Left renal pelvis (tissue), 4 donors: Measurements from ENCODE around the gene BTBD9. TPM values are rescaled to one million over a fixed set of nuclear protein-coding genes. Genes with fewer than 3 reads are reported as not detected.

ENCODE experiments used
- DNase-seq, 4 donors: peaks; one replicate each; pipeline ENCODE4 v3.0.0-alpha.2; 2013; ENCODE audit warnings: low read depth in 4 of 4, low spot score in 3 of 4
- polyA plus RNA-seq, 4 donors: library from polyadenylated mRNA; unstranded; fragments of 120-200 nt; gene quantifications; one replicate each; pipeline ENCODE4 v1.2.1, GENCODE V29; 2013; ENCODE audit not compliant: insufficient read length in 4 of 4

The BTBD9 gene
- polyA plus RNA-seq, 4 donors: 12.0 to 15.9 (median 12.5) TPM

DNA sequence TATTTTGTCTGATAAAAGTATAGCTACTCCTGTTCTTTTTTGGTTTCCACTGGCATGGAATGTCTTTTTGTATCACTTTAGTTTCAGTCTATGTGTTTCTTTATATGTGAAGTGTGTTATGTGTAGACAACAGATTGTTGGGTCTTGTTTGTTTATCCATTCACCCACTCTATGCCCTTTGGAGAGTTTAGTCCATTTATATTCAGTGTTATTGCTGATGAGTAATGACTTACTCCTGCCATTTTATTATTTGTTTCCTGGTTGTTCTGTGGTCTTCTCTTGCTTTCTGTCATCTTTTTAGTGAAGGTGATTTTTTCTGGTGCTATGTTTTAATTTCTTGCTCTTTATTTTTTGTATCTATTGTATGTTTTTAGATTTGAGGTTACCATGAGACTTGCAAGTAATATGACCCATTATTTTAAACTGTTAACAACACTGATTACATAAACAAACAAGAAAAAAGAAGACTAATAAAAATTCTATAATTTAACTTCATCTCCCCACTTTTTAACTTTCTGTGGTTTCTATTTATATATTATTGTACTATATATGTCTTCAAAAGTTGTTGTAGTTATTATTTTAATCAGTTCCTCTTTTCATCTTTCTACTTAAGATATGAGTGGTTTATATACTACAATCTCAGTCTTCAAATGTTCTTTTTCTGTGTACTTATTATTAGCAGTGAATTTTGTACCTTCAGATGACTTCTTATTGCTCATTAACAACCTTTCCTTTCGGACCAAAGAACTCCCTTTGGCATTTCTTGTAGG lies 323.4 kb downstream of the BTBD9 start:
- DNase-seq: no peak

- DNase-seq: no peak
These were observed 328.5 kb downstream of the BTBD9 start for GRCh38 chr6:38311201-38311600.

GRCh38 chr6:38310061-38310460 lies 329.7 kb downstream of the BTBD9 start:
- no peak for DNase-seq

DNA sequence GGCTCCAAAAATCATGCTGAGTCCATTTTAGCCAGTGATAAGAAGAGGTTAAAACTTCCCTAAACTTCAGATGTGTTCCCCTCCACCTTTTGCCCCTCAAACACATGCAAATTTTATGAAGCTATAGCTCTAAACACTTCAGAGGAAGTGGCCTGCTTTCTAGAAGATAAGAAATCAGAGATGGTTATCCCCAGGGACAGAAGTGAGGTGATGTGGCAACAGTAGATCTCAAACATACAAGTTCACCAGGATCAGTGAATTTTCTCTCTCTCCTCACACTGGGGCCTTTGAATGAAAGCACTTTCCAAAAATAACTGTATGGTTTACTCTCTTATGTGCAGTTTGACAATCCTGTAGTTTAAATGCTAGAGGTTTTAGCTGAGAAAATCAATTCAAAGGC lies 332.0 kb downstream of the BTBD9 start:
- no peak for DNase-seq

DNA sequence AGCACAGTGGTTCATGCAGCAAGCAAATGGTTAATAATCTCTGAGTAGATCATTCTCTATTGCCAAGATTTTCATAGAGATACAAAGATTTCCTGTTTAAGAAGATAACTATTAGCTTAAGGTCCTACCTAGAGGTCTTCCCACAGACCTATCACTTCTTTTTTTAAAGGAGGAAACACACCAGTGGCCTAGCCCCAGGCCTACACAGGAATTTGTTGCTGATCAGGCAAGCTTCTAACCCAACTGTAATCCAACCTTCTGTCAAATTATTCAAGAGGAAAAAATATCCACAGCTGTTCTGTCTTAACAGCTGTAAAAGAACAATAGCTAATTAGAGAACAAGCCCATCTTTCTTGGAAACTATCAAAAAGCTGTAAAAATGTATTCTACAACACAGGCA lies 332.8 kb downstream of the BTBD9 start:
- DNase-seq: no peak

DNA sequence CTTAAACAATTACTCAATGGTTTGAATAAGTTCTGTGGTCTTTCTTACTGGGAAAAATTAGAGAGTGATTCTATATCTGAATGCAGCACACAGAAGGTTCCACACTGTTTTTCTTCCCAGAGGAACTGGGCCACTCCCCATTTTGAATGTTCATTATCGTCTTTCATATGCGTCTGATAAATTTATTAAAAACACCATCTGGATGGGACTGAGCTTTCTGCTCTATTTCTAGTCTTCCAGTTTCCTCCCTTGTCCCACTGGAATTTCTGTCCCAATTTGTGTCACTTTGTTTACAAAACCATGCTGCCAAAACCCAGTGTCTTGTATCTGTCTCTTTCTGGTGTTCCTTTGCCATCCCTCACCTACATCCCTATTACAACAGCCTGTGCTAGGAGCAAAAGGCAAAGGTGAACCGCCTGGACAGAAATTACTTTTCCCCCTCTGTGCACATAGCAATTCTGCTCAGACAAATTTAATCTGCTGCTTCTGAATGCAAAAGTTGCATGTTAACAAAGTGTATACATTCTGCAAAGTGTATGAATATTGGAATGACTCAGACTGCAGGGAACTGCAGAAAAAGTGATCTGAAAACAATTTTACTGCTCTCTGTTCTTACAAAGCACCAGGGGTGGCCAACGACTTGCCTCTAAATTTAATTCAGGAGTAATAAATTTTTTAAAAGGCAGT lies 333.6 kb downstream of the BTBD9 start:
- no peak for DNase-seq

GRCh38 chr6:38302838-38303237 lies 336.9 kb downstream of the BTBD9 start:
- DNase-seq: no peak

- DNase-seq: no peak
These were observed 337.6 kb downstream of the BTBD9 start for GRCh38 chr6:38302081-38302480.

- no peak for DNase-seq
These were observed 349.5 kb downstream of the BTBD9 start for GRCh38 chr6:38290133-38290799.

DNA sequence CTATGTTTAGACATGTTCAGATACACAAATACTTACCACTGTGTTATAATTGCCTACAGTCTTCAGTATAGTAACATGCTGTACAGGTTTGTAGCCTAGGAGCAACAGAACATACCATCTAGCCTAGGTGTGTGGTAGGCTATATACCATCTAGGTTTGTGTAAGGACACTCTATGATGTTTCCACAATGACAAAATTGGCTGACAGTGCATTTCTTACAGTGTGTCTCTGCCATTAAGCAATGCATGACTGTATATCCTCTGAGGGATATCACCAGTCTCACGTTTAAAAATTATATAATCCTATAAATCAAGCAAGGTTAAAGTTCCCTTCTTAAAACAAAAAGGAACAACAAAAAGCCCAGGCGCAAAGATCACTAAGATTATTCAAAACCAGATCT lies 352.2 kb downstream of the BTBD9 start:
- no peak for DNase-seq

- no peak for DNase-seq
These were observed 354.8 kb downstream of the BTBD9 start for GRCh38 chr6:38284802-38285394.

GRCh38 chr6:38283734-38284362 lies 355.9 kb downstream of the BTBD9 start:
- DNase-seq: no peak

DNA sequence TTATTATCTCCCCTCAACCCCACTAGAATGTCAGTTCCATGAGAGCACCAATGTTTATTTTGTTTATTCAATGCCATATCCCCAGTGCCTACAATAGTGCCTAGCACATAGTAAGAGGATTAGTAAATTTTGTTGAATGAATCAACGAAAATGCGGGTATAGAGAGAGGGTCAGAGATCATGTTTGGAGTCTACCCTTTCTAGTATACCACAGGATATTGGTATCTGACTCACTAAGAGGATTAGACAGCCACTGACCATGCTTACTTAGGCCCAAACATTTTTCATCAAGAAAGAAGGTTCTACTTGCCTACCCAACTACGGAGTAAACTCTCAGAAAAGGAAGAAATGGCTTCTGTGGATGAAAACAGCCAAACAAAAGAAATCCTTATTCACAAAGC lies 356.8 kb downstream of the BTBD9 start:
- DNase-seq: no peak

DNA sequence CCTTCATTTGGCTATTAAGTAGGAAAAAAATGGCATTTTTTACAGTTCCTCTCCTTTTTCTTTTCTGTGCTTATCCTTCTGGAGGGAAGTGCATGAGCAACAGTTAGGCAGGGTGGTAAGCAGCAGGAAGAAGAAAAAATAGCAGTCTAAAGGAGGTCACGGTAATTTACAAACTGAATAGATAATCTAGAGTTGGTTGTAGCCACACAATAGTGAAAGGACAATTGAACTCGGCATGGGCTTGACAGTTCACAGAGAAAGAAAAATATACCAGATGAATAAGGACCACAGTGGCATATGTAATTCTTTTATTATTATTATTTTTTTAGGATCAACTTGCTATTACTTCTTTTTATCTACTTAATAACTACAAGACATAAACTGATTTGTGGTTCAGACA lies 358.6 kb downstream of the BTBD9 start:
- no peak for DNase-seq

- DNase-seq: no peak
These were observed 359.7 kb downstream of the BTBD9 start for GRCh38 chr6:38279963-38280588.

DNA sequence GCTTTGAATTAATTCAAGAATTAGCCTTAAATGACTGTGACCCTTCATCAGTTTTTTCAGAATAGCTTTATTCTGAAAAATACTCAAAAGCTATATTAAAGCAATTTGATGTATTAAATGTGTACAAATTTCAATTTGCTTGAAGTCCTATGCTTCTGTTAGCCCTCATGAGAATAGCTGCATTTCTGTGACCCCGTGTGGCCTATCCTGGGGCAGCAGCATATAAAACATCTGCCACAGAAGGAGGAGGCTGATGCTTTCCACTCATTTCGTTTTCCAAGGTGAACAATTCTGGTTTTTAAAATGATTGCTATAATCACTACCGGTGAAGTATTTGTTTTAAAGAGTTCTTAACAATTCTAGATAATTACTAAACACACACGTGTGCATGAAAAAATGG lies 360.3 kb downstream of the BTBD9 start:
- no peak for DNase-seq

DNA sequence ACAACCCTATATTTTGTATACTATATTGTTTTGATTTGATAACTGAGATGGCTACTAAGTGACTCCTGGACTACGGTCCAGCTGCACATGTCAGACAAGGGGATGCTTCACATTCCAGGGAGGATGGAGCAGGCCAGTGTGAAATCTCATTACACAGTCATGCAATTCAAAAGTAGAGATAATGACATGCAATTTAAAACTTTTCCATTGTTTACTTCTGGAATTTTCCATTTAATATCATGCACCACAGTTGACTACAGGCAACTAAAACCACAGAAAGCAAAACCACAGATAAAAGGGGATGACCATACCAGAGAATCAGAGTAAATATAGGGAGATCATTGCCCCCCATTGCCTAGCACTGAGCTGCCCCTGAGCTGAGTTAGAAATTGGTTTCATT lies 366.4 kb downstream of the BTBD9 start:
- no peak for DNase-seq

DNA sequence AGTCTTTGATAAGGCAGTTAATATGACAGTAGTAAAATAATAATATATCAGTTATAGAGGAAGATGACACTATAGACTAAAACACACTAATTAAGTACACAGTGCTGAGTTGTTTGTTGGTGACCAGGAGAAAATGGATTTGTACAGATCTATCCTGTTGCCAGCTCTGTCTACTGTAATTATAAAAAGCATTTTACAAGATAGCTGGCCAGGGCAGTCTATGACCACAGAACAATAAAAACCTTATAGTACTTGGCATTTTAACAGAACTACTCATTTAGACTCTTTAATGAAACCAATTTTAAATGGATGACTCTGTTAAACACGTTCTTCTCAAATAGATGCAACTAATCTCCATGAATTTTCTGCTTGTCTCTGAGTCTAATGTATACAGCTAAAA lies 367.5 kb downstream of the BTBD9 start:
- DNase-seq: no peak

DNA sequence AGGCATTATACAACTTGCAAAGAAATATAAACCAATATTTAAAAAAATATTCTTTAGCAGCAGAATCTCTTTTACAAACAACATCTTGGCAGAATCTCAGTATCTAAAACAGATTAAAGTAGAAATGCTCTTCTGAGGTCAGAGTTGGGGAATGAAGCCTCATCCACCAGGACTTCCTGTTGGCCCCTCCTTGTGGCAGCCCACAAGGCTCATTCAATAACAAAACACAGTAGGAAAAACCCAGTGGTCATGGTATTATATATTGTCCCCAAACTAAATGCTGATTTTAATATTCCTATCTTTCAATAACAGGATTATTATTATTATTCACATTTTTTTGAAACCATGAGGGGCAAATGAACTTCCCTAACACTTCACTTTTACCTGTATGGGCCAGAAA lies 368.6 kb downstream of the BTBD9 start:
- DNase-seq: no peak

DNA sequence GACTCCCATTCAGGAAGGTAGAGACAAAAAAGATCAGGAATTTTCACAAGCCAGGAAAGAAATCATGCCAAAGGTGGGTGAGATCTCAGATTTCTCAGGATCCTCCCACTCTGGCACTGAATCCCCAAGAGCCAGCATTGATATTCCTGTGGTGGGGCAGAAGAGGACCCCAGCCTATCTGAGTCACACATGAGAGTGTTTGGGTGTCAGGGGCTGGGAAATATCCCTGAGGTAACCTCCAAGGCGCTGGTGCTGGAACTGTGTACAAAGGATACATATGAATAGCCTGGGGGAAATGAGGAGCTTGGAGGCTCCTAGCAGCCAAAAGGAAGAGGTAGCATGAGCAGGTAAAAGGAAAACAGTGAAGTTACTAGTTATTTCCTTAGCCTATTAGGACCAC lies 369.4 kb downstream of the BTBD9 start:
- DNase-seq: no peak
